NCI-H2081 treated with DMSO at 0.1 percent for 48 hours (cell line): ENCODE measurements around the gene C7.
A peak's percentile ranks its signal among the peaks of the same experiment; 100 is the strongest.
"Not testable (repeated sequence)": the region's sequence is repeated elsewhere in the genome, so short reads cannot be mapped to it uniquely, and the experiment has no call there.

Experiments
- DNase-seq: peaks from one replicate; lab custom pipeline; 2025; lab: John Stamatoyannopoulos, UW

C7 gene

DNA sequence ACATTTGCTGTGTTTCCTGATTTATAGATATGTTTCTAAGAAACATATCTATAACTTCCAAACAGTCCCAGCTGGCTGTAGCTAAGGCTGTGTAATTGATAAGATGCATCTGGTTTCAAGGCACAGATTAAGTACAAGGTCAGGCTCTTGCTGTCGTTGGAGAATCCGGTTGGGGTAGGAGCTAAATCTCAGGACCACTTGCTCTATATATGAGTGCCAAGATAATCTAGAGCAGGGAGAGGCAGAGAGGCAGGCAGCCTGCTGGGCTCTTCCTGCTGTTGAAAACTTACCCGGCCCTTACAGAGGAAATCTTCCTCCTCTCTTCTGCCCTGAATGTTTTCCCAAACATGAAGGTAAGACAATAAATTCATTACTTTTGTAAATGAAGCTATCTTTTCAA is at the start of gene C7:
Gene C7, plus strand, starts transcription at position 234 of the 400 bp plus-strand sequence. Its CDS starts 114 bp downstream, at position 348.
- DNase-seq = no peak

DNA sequence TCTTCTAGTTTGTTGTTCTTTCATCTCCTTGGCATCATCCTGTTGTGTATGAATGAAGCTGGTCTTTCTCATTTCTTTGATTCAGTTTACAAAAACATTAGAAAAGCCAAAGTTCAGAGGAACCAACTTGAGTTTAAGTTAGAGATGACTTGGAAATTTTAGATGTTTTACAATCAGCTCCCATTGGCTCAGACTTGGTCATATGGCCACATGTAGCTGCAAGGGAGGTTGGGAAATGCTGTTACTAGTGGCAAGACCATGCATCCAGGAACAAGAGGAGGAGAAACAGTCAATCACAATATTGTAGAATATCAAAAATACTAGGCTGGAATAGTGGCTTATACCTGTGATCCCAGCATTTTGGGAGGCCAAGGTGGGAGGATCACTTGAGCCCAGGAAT is 48.6 kb upstream of the C7 start:
- no peak for DNase-seq

DNA sequence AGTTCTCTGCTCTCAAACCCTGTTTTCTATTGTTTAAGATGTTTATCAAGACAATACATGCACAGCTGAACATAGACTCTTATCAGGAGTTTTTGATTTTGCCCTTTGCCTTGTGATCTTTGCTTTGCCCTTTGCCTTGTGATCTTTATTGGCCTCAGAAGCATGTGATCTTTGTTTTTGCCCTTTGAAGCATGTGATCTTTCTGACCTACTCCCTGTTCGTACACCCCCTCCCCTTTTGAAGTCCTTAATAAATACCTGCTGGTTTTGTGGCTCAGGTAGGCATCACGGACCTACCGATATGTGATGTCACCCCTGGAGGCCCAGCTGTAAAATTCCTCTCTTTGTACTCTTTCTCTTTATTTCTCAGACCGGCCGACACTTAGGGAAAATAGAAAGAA is 44.3 kb upstream of the C7 start:
- not testable (repeated sequence) for DNase-seq

DNA sequence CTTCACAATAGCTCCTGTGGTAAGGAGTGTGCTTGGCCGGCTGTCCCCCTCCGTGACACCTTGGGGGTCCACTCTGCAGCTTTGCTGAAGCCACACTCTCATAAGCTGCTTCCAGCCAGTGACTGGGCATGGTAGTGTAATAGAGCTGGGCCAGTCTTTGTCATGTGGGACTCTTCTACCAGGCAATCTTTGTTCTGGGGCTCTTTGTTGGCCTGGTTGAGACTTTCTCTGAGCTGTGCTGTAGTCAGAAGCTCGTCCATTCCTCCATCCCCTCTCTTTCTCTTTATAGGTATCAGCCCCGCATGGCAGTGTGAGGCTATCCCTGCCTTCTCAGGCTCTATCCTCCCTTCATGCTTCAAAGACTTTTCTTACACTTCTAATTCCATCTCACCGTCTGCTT is 42.5 kb upstream of the C7 start:
- no peak for DNase-seq

DNA sequence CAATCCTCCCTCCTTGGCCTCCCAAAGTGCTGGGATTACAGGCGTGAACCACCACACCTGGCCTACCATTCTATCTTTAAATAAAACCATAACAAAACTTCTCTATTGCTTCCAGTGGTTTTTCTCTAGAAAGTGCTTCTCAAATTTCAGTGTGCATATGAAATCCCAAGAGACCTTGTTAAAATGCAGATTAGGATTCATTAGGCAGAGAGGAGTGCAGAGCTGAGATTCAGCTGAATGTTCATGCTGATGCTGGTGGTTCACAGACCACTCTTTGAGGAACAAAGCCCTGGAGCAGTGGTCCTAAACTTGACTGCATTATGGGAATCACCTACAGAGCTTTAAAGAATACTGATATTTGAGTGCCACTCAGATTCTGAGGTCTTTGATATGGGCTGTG is 39.9 kb upstream of the C7 start:
- no peak for DNase-seq

DNA sequence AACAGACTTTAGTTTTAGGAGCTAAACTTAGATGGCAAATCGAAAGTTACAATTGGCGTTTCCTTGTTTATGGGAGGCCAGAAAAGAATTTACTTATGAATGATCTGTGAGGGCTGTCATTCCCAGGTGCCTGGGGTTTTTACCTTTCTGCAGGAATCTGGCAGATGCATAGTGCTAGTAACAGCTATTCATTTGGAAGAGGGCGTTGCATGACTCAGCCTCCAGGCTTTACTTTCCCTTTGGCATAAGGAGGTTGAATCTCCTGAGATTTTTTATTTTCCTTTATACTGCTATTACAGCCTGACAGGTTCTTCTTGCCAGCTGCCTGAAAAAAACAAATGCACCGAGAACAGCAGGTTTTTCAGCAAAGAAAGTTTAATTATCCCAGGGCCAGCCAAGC is 38.1 kb upstream of the C7 start:
- no peak for DNase-seq

DNA sequence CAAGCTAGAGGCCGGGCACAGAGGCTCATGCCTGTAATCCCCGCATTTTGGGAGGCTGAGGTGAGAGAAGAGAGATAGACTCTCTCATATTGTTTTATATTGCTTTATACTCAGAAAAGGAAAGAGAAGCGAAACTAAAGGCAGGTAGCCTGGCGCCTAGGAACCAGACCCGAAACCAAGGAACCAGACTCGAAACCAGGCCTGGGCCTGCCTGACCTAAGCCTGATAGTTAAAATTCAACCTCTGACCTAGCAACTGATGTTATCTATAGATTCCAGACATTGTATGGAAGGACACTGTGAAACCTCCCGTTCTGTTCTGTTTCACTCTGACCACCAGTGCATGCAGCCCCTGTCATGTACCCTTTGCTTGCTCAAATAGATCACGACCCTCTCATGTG is 37.0 kb upstream of the C7 start:
- DNase-seq = not testable (repeated sequence)

DNA sequence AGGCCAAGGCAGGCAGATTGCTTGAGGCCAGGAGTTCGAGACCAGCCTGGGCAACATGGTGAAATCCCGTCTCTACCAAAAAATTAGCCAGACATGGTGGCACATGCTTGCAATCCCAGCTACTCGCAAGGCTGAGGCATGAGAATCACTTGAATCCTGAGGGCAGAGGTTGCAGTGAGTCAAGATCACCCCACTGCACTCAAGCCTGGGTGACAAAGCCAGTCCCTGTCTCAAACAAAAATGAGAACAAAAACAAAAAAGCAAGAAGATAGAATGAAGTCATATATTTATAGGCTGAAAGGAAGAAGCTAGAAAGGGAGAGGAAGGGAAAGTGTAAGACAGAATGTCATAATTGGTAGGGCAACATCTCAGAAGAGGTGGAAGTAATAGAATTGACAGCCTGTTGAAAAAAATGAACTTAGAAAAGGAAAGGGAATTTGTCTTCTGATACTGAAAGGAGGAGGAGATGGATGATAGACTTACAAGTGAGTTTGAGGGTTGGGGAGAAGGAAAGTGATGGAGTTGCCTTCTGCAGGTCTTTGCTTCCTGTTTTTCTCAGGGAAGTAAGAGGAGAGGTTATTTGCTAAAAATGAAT is 35.9 kb upstream of the C7 start:
- no peak for DNase-seq

DNA sequence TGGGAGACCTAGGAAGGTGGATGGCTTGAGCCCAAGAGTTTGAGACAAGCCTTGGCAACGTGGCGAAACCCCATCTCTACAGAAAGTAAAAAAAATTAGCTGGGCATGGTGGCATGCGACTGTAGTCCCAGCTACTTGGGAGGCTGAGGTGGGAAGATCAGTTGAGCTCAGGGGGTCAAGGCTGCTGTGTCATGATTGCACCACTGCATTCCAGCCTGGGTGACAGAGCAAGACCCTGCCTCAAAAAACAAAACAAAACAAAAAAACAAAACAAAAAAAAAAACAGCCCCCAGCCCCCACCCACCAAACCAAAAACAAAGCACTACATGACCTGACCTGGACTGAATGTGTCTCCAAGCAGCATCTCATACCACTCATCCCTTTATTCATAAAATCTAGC is 33.3 kb upstream of the C7 start:
- DNase-seq = no peak

DNA sequence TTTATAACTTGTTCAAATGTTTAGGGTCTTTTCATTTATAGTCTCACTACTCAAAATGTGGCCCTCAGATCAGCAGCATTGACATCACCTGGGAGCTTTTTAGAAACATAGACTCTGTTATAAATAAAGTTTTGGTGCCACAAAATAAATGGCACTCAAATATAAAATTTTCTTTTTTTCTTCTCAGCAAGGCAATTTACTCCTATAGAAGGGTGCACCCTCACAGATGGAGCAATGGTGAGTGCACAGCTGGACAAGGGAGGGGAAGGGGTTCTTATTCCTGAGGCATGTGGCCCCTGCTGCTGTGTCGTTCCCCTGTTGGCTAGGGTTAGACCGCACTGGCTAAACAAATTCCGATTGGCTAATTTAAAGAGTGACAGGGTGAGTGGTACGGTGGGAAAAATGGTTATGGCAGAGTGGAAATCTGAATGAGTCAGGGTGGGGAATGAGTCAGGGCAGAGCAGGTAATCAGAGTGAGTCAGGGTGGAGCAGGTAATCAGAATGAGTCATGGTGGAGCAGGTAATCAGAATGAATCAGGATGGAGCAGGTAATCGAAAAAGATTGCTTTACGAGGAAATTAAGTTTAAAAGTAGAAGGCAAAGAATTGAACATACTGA is 31.8 kb upstream of the C7 start:
- DNase-seq = no peak

DNA sequence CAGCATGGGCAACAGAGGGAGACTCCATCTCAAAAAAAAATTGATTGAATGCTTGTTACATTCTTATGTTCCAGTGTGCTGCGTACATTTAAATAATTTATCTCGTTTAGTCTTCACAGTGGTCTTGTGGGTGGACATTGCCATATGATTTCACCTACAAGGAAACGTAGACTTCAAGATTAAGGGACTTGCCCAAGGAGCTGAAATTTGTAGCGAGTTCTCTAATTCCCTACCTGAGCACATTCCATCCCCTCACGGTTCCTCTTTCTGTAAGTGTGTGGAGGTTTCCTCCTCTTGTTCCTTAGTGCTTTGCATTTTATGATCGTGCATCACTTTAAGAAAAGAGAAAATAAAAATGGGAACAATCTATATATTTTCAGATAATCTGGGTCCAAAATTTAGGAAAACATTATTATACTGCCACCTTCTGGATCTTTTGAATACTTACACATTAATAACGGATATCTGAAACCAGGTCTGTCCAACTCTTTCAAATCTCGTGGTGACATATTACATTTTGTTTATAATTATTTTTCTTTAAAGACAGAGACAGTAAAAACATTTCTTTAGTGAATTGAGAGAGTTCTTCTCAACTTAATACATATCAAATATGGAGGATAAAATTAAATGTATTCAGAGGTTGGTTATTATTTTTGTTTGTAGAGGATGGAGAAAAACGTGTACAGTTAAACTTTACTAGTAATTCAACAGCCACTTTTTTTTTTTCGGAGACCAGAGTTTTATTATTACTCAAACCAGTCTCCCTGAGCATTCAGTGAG is 29.9 kb upstream of the C7 start:
- peak; percentile 28 for DNase-seq

DNA sequence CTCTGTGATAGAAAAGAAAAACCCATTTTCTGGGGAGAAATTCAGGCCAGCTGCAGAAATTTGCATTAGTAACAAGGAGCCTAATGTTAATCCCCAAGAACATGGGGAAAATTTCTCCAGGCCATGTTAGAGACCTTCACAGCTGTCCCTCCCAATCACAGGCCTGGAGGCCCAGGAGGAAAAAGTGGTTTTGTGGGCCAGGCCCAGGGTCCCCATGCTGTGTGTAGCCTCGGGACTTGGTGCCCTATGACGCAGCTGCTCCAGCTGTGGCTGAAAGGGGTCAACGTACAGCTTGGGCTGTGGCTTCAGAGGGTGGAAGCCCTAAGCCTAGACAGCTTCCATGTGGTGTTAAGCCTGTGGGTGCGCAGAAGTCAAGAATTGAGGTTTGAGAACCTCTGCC is 27.0 kb upstream of the C7 start:
- no peak for DNase-seq

DNA sequence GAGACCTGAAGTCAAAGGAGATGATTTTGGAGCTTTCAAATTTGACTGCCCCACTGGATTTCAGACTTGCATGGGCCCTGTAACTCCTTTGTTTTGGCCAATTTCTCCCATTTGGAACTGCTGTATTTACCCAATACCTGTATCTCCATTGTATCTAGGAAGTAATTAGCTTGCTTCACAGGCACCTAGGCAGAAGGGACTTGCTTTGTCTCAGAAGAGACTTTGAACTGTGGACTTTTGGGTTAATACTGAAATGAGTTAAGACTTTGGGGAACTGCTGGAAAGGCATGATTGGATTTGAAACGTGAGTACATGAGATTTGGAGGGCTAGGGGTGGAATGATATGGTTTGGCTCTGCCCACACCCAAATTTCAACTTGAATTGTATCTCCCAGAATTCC is 26.2 kb upstream of the C7 start:
- not testable (repeated sequence) for DNase-seq

DNA sequence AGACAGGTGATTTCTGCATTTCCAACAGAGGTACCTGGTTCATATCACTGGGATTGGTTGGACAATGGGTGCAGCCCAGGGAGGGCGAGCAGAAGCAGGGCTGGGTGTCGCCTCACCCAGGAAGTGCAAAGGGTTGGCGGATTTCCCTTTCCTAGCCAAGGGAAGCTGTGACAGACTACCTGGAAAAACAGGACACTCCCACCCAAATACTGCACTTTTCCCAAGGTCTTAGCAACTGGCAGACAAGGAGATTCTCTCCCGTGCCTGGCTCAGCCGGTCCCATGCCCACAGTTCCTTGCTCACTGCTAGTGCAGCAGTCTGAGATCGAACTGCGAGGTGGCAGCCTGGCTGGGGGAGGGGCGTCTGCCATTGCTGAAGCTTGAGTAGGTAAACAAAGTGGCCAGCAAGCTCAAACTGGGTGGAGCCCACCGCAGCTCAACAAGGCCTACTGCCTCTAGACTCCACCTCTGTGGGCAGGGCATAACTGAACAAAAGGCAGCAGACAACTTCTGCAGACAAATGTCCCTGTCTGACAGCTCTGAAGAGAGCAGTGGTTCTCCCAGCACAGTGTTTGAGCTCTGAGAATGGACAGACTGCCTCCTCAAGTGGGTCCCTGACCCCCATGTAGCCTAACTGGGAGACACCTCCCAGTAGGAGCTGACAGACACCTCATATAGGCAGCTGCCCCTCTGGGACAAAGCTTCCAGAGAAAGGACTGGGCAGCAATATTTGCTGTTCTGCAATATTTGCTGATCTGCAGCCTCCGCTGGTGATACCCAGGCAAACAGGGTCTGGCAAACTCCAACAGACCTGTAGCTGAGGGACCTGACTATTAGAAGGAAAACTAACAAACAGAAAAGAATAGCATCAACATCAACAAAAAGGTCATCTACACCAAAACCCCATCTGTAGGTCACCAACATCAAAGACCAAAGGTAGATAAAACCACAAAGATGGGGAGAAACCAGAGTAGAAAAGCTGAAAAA is 13.6 kb upstream of the C7 start:
- DNase-seq = not testable (repeated sequence)

DNA sequence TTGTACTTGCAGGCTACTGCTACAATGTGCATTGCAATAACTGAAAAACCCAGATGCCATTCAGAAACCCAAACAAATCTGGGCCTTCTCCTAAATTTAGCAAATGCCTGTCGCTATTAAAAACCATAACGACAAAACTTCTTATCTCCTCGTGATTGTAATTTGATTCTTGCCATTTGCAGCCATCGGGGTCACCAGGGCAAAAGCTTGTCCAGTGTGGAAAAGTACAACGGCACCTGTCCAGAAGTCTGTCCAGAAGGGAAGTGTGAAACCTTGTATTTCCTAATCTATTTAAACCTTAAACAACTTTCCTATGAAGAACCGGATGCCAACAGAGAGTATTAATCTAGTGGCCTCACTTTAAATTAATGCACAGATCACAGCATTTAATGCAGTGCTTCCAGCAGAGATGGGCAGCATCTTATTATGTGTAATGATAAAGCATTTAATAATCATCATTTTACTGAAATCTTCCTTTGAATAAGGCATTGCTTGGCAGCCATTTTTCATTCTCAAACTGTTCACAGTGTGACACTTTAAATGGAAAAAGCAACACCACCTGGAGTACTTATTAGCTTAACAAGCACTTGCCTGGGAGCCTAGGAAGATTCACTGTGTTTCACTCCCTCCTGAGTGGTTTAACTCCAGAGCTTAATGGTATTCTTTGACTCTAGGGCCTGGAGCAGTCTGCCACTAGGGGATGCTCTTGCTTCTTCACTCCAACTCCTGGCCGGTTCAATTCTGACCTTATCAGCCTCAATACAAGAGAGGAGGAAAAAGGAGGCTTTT is 4.9 kb upstream of the C7 start:
- peak; percentile 26 for DNase-seq

DNA sequence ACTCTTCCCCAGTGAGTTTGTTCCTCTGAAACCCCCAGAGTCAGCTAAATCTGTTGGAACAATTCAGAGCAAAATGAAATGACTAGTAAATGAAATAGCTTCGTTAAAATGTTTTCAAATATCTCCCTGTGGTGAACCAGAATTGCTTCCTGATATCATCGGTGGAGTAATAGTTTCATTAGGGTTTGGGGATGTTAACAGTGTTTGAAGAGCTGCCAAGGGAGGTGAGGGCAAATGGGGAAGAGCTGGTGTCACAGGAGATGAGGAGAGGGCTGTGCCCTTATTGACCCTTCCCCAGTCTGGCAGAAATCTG is 4.3 kb upstream of the C7 start:
- no peak for DNase-seq

DNA sequence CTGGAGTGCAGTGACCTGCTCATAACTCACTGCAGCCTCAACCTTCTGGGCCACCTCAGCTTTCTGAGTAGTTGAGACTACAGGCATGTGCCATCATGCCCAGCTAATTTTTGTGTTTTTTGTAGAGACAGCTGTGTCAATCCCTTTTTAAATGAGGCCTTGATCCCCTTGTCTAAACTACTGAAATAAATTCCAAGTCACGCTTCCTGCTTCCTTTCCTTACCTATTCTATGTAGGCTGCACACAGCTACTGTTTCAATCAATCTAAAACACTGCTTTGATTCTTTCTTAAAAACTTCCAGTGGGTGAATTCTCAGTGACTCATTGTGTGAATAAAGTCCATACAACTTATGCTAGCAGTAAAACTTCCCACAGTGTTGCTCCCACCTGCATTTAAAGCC is 2.9 kb upstream of the C7 start:
- DNase-seq = no peak

DNA sequence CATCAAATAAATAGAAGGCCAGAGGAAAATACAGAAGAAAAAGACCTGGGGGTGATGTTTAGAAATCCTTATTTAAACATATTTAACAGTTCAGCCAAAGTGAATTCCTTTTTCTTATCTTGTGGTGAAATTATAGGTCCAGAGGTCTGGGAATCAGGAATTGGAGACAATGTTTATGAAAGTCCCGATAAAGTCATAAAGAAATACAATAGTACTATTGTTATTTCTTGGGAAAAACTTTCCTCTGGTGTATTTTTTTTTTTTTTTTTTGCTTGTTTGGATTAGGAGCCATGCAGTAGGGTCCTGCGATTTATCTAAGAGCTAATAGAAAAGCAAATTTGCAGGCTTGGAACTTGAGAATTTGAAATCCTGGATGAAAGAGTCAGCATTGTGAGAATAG is 426 bp downstream of the C7 start:
- DNase-seq = no peak

DNA sequence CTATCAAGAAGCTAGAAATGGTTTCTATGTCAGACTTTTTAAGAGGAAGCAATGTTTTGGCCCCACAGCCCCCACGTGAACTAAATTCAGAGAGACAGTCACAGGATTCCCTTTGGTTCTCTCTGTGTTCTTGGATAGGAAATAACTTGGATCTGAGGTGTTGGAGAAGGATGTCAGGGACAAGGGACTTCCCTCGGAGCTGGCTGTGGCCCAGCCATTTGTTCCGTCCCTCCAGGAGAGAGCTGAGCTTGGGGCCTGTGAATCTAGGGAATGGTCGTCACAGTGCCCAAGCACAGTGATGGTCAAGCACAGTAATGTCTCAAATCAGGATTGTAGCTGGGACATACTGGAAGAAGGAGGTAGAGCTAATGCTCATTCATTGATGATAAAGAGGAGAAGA is 2.0 kb downstream of the C7 start:
- no peak for DNase-seq

DNA sequence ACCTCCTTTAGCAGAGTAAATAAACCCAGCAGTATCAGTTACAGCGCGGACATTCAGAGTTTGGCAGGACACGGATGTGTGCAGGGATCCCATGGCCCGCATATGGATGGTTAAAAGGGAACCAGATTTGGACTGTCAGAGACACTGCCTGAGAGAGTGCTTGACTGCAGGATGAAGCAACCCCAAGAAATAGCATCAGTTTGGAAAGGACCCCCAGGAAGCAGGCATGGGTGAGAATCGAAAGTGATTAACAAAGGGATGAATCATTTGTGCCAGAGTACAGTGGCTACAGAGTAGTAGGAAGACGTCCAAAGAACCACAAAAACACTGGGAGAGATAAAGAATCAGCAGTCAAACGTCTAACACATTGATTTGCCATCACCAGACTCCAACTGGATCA is 5.5 kb downstream of the C7 start:
- DNase-seq = no peak

DNA sequence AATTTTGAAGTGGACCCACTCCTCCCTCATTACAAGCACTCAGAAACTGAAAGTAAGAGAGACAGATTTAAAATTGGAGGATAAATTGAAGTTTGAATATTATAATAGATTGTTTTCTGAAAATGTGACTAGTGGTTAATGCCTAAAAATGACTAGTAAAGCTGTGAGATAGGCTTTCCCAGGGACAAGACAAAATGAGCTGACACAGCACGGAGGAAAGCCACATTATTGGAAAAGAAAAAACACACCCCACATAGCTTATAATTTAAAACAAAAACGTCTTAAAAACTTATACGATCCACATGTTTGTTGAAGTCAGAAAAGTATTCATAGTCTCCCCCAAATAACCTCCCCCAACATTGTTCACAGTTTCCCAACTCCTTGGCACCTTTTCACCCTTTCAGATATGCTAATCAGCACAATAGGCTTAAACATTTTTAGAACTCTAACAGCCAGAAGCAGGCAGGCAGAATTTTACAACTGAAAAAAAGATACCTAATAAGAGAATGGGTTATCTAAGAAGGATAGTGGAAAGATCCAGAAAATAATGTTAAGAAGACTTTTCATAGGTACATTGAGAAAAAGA is 6.1 kb downstream of the C7 start:
- DNase-seq = no peak
